NCI-H748 (cell line): ENCODE results near the gene CMTM1.
A peak's percentile ranks its signal among the peaks of the same experiment; 100 is the strongest.

ENCODE experiments used
- DNase-seq: peaks from one replicate; lab custom pipeline; 2025; ENCODE audit not compliant: unreplicated experiment; lab: John Stamatoyannopoulos, UW

The CMTM1 gene

DNA sequence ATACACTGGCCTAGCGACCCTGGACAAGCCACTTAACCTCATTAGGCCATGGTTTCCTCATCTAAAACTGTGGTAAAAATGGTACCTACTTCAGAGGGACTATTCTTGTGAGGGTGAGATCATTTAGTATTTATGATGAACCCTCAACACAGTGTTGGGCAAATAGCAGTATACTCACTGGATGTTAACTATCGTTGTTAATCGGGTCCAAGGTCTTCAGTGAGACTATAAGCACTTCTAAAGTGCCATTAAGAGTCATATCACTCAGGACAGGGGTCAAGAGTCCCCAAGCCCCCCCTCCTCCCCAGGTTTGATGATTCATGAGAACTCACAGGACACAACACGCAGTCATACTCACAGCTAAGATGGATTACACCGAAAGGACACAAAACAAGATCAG lies 27.3 kb upstream of the CMTM1 start:
- no peak for DNase-seq

DNA sequence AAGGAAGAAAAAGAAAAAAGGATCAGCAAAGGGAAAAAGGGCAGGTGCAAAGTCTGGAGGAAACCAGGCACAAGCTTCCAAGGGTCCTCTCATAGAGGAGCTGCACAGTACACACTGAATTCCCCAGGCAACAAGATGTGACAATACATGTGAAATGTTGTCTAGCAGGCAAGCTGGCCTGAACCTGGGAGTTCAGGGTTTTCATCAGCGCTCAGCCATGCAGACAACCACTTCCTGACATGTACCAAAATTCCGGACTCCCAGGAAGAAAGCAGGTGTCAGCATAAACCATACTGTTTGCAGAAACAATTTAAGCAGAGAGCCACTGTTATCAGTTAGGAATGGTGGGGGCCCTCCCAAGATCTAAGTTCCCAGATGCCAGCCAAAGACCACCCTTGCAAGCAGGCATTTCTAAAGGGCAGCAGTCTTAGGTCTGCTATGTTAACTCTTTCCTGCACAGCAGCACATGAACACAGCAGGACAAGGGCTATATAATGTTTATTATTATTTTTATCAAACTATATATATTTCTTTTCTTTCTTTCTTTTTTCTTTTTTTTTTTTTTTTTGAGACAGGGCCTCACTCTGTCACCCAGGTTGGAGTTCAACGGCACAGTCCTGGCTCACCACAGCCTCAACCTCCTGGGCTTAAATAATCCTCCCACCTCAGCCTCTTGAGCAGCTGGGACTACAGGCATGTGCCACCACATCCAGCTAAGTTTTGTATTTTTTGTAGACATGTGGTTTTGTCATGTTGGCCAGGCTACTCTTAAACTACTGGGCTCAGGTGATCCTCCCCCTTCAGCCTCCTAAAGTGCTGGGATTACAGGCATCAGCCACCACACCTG lies 26.4 kb upstream of the CMTM1 start:
- no peak for DNase-seq

DNA sequence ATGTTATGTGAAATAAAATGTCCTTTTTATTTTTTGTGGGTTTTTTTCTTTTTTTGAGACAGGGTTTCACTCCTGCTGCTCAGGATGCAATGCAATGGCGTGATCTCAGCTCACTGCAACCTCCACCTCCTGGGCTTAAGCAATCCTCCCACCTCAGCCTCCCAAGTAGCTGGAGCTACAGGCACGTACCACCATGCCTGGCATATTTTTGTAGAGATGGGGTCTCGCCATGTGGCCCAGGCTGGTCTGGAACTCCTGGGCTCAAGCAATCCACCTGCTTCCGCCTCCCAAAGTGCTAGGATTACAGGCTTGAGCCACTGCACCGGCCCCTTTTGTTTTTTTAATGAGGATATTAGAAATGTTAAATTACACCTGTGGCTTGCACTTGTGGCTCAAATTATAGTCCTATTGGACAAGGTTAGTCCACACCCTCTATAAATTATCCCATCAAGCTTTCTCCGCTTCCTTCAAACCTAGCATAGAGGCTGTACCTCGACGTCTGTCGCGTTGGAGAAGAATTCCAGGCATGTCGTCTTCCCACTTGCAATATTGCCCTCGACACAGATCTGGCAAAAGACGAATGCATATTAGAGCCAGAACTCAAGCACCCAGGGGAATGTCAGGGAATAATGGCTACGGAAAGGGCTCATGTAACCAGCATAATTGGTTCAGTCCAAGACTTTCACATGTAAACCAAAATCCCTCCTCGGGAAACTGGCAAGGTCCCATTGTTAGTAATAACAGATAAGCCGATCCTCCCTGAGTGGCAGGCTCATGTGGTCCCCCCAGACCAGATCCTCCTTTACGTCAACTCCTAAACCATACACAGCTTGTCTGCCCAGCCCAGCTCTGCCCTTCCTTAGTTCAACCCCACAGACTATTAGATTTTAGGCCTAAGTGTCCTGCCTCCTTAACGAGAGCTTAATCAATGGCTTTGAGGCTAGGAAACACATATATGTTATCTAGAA lies 24.6 kb upstream of the CMTM1 start:
- no peak for DNase-seq

DNA sequence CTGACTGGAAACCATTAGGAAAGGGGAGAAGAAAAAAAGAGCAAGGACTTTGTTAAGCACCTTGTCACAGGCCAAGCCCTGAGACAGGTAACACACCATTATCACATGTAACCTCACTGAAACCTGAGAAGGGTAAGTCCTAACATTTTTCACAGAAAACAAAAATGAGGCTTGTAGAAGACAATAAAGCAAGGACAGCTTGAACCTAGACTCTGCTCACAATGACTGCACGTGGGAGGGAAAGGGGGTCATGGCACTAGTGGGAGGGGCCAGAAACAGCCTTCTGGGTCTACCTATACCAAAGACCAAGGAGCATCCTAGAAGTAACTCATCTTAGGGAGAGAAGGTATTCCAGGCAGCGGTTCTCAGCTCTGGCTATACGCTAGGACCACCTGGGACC lies 23.8 kb upstream of the CMTM1 start:
- DNase-seq, result no peak

DNA sequence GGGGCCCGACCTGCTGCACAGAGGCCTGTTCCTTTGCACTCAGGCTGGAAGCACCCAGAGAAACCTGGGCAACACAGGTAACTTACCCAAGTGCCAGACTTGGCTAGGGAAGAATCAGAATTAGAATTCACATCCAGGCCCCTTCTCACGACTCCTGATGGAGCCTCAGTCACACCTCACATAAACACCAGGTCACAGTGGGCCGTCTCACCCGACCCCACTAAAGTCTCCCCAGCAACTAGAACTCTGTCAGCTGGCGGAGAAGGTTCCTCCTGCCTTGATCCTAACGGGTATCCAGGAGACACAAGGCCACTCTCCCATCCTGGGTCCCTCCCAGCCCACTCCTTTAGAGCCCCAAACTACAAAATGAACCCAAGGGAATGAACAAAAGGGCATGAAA lies 22.7 kb upstream of the CMTM1 start:
- no peak for DNase-seq

DNA sequence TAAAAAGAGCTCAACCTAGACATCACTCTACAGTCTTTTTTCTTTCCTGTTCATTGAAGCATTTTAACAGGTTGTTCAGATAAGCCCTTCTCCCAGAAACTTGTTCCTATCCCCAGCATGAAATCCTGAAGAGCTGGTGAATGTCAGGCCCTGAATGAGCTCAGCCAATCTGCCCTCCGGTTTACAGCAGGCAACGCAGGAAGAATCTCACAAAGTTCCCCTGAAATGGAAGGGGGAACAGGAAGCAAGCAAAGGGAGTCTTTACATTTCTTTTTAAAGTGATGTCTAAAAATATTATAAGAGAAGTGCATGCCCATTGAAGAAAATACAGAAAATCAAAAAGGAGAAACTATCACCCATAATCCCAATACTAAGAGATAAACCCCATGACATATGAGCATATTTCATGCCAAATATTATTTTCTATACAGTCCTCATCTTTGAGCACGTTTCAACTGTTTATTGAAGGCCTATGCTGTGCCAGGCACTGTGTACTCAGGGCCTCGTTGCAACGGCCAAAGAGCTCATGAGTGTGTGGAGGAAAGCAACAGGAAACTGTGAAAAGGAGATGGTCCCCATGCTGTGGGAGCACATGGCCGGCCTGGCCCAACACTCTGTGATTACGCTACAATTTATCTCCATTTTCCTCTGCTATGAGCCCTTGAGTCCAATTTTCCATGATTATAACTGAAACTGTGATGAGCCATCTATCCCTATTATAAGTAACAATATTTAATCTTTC lies 22.1 kb upstream of the CMTM1 start:
- no peak for DNase-seq

DNA sequence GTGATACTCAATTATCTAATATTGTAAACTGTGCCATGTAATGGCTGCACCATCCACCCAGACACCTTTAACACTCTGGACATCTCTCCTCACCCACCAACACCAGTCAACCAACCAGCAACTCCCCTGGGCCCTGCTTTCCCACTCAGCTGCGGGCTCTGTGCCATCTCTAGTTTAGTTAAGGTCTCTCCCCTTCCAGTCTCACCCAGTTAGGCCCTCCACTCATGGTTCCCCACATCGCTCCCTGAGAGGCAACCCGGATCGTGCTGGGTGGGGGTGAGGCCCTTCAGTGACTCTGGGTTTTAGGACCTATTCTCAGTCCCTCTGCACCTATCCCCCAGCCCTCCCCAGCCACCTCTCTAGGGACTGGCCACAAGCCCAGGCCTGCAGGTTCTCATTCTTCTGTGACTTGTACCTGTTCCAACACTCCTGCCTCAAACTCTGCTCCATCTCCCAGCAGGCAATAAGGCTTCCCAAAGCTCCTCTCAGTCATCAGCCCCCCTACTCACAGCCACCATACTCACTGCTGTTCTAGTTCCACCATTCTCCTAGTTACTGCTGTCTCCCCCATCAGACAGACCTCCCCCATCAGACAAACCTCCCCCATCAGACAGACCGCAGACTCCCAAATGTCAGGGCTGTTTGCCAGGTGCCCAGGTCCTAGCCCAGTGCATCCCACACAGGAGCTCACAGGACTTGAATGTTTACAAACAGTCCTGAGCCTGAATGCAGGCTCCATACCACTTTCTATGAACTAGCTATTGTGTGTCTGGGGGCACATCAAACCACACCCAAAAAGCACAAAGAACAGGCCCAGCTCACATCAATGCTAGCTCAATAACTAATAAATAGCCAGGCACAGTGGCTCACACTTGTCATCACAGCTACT lies 18.9 kb upstream of the CMTM1 start:
- peak; percentile 2 for DNase-seq

DNA sequence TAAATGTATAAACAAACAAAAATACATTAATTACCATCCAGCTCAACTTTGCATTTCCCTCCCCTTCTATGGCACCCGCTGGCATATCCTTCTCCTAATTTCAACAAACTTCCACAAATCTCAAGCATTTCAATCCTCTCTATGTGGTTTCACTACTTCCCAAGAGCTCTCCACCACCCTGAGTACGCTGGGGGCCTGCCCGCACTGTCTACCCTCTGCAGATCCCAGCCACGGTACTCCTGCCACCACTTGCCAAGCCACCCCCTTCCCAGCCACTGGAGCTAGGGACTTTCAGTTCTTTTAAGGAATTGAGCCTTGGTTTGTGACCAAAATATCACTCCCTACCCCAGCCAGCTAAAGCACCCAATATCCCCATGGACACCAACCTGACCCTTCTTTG lies 18.2 kb upstream of the CMTM1 start:
- DNase-seq, result no peak

DNA sequence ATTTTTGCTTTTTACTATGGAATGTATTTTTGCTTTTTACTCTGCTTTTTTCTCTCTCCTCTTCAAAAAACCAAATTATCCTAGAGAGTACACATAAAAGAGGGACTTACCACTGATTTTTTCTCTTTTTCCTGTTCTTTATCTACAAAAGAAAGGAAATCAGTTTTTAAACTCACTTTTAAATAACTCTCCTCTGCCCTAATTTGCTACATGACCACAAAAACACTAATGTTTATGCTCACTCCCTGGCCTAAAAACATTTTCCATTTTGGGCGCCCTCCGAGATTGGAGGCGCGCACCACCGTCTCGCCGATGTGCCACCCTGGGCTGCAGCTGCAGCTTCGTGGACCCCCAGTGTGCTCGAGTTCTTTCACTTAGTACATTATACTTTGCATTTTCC lies 17.4 kb upstream of the CMTM1 start:
- no peak for DNase-seq

DNA sequence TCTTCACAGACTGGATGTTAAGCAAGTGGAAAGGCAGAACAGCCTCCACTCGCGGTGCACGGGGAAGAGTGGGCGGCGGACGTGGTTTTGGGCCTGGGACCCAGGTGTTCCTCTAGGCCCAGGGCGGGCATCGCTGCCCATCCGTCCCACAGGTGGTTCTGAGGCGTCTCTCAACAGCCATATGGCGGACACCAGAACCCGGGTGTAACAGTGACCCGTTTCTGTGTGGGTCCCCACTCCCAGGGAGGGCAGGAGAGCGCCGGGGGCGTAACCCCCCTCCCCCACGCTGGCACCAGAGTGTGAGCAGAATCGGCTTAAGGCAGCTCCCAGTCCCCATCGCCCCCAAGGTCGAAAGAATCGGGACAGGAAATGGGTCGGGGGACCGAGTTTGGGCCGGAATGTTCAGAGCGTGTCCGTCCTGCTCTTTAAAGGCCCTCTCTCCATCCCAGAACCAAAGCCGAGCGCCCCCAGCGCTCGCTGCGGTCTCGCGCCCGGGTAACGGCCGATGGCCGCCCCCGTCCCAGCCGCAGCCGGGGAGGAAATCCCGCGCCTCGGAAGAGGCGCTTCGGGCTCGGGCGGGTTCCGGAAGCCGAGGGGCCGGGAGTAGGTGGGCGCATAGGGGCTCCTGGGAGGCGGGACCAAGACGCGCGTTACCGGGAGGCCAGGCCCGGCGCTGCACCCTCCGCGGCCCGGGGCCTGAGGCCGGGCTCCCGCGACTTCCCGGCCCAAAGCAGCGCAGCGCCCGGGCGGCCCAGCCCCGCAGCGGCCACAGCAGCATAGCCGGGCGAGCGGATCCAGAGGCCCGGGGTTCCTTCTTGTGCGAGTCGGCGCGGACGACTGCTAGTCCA lies 16.7 kb upstream of the CMTM1 start, which contains the start of gene TK2:
Gene TK2, minus strand, starts transcription at position 839 of the 848 bp plus-strand sequence. Its CDS starts 61 bp downstream, at position 778.
- DNase-seq, result peak; percentile 81

DNA sequence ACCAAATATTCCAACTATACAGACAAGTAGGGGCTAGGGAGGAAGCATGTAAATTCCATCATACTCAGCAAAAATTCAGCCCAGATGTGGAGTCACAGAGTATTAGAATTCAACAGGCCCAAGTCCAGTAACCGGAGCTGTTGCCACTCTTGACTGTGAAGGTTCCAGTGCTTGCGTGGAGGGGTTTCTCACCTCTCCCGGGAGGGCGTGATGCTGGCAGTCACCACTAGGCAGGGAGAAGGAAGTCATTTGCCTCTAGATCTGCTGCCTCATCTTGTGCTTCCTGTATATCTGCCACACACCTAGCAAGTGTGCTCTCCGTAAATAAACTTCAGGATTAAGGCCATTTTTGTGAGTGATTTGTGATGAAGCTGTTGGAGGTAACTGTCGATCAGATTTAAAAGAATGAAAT lies 14.9 kb upstream of the CMTM1 start:
- DNase-seq, result peak; percentile 47

DNA sequence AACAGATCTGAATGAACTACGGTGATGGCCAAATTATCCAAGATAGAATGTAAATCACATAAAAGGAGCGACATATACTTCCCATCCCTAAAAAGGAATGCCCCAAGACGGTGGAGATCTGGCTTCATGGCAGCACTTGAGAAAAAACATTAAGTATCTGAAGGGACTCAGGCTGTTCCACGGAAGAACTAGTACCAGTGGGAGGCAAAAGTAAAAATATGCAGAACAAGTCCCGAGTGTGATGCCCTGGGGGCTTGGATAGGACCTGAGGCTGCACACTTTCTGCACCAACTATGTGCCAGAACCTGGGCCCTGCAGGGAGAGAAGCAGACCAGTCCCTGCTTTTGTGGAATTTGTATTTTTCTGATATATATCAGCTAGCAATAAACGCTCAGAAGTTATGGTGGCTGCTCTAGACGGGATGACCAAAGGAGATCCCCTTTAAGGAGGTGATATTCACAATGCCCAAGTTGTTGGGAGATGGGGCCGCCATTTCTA lies 14.4 kb upstream of the CMTM1 start:
- DNase-seq, result no peak

DNA sequence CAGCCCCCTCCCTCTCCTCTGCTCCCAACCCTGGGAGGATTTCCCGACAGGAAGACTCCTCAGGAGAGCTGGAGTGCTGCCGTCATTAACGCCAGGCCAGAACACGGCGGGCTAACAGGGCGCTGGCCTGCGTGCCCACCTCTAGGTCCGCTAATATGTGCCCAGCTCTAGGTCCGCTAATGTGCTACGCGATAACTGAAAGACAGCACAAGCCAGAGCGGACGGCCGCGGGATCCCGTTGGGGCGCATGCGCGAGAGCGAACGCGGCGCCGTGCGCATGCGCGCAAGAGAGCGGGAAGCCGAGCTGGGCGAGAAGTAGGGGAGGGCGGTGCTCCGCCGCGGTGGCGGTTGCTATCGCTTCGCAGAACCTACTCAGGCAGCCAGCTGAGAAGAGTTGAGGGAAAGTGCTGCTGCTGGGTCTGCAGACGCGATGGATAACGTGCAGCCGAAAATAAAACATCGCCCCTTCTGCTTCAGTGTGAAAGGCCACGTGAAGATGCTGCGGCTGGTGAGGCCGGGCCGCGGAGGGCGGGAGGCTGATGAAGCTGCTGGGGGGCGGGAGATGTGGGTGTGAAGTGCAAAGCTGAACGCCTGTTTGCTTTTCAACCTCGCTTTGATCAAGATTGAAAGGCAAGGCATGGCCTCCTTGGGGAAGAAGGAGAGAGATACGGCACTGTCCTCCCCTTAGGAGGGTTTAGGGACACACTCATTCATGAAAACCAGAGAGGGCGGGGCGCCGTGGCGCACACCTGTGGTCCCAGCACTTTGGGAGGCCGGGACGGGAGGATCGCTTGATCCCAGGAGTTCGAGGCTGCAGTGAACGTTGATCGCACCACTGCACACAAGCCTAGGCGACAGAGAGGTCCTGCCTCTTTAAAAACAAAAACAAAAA lies 13.7 kb upstream of the CMTM1 start, which contains the start of gene CKLF:
Gene CKLF, plus strand, starts transcription at position 291 of the 892 bp plus-strand sequence. Its CDS starts 140 bp downstream, at position 431.
- DNase-seq, result peak; percentile 85

DNA sequence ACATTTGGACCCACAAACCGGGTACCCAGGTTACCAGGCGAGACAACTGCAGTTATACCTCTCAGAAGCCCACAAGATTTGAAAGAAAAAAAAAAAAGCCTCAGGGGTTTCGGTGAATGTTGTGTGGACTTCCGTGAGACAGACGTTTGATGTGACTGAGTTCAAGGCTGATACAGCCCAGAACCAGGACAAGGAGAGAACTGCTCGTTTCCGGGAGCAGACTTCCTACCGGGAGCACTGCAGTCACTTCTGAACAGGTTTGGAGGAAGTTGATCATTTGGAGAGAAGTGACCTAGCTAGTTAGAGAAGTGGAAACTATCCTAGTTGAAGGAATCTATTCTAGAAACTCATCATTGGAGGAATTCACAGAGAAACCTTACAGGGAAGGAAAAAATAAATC lies 13.0 kb upstream of the CMTM1 start:
- peak; percentile 26 for DNase-seq

DNA sequence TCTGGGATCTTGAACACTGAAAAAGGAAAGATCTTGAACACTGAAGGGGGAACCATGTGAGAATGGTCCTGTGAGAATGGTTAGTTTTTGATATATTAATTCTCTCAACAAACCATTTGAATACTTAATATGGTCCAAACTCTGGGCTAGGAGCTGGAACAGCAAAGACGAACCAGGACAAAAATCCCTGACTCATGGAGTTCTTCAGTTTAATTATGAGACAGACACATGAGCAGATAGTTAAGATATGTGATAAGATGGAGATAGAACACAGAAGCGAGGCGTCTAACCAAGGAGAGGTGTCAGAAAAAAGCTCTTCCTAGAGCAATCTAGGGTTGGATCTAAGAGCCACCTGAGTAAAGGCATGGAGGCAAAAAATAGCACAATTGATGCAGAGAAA lies 12.2 kb upstream of the CMTM1 start:
- no peak for DNase-seq

DNA sequence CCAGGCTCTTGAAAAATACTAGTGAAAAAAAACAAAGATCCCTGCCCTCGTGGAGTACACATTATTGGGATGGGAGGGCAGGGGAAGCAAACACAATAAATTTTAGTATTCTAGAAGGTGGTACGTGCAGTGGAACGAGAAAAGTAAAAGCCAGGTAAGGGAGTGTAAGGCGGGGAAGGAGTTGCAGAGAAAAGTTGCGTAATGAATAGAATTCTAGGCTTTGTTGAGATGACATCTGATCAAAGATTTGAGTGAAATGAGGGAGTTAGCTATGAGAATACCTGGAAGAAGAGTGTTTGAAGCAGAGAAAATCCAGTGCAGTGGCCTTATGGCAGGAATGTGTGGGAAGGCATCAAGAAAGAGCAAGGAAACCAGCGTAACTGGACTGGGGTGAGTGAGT lies 11.7 kb upstream of the CMTM1 start:
- no peak for DNase-seq

DNA sequence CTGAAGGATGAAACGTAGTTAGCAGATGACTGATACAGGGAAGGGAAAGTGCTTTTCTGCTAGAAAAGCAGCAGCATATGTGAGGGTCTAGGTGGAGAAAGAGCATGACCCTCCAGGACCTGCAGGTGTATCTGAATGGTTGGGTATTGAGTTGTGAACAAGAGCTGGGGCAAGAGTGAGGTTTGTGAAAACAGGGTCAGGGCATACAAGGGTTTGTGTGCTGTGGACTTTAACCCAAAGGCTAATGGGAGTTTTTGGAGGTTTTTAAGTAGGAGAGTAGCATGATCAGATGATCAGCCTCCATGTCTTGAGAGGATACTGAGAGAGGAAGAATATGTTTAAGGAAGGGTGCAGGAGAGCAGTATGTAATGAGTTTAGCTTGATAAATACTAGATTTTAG lies 6.1 kb upstream of the CMTM1 start:
- no peak for DNase-seq
